Liver (tissue), 9 donors: ENCODE results near the gene NUBPL. TPM values are rescaled to one million over a fixed set of nuclear protein-coding genes. Genes with fewer than 3 reads are reported as not detected.

Source experiments
- DNase-seq: peaks from one replicate; pipeline ENCODE4 v3.0.0-alpha.2; 2017; ENCODE audit warnings: low spot score
- H3K27ac ChIP-seq, 2 donors: one replicate each; pipeline ENCODE4 v1.7.0; 2013; ENCODE audit warnings: inconsistent platforms in 2 of 2, low read length in 2 of 2, control low read depth in 1 of 2, low read depth in 1 of 2, mild to moderate bottlenecking in 1 of 2
- H3K27me3 ChIP-seq, 4 donors: one replicate each; pipeline versions ENCODE4 v1.6.1 to v1.7.0; 2013; ENCODE audit warnings: low read length in 3 of 4, inconsistent platforms in 1 of 4, mild to moderate bottlenecking in 1 of 4, moderate library complexity in 1 of 4; ENCODE audit not compliant: control insufficient read depth in 4 of 4, insufficient read depth in 4 of 4
- H3K36me3 ChIP-seq, 4 donors: one replicate each; pipeline versions ENCODE4 v1.6.1 to v1.7.0; 2013; ENCODE audit warnings: low read length in 3 of 4, mild to moderate bottlenecking in 3 of 4, low read depth in 1 of 4, moderate library complexity in 1 of 4; ENCODE audit not compliant: control insufficient read depth in 4 of 4, insufficient read depth in 3 of 4
- H3K4me1 ChIP-seq, 4 donors: one replicate each; pipeline versions ENCODE4 v1.6.1 to v1.7.0; 2013; ENCODE audit warnings: low read length in 3 of 4, mild to moderate bottlenecking in 3 of 4, moderate library complexity in 1 of 4; ENCODE audit not compliant: control insufficient read depth in 4 of 4, insufficient read depth in 4 of 4
- H3K4me3 ChIP-seq, 3 donors: one replicate each; pipeline versions ENCODE4 v1.6.1 to v1.7.0; 2013; ENCODE audit warnings: low read length in 3 of 3, control low read depth in 1 of 3, low read depth in 1 of 3, mild to moderate bottlenecking in 1 of 3
- H3K9ac ChIP-seq, 2 donors: one replicate each; pipeline ENCODE4 v1.7.0; 2013; ENCODE audit warnings: low read length in 2 of 2, mild to moderate bottlenecking in 2 of 2, moderate library complexity in 2 of 2, control low read depth in 1 of 2, low read depth in 1 of 2
- H3K9me3 ChIP-seq, 4 donors: one replicate each; pipeline versions ENCODE4 v1.6.1 to v1.7.0; 2013; ENCODE audit warnings: low read length in 3 of 4; ENCODE audit not compliant: control insufficient read depth in 4 of 4
- EGR1 ChIP-seq, 2 donors: IDR thresholded peaks; 2 replicates each; pipeline ENCODE4 v1.6.1; 2016 to 2018; ENCODE audit warnings: antibody characterized with exemption in 2 of 2, low read depth in 2 of 2
- FOXA1 ChIP-seq: IDR thresholded peaks from 2 replicates; pipeline ENCODE4 v1.6.1; 2016; ENCODE audit warnings: antibody characterized with exemption
- FOXA2 ChIP-seq: IDR thresholded peaks from 2 replicates; pipeline ENCODE4 v1.6.1; 2016; ENCODE audit warnings: antibody characterized with exemption
- GABPA ChIP-seq, 2 donors: IDR thresholded peaks in 1 of 2; conservative IDR thresholded peaks in 1 of 2; 2 replicates each; pipeline ENCODE4 v1.6.1; 2016; ENCODE audit warnings: antibody characterized with exemption in 2 of 2, mild to moderate bottlenecking in 1 of 2, moderate library complexity in 1 of 2
- HNF4A ChIP-seq, 2 donors: conservative IDR thresholded peaks; 2 replicates each; pipeline ENCODE4 v1.6.1; 2016; ENCODE audit warnings: antibody characterized with exemption in 2 of 2, mild to moderate bottlenecking in 2 of 2
- HNF4G ChIP-seq: IDR thresholded peaks from 2 replicates; pipeline ENCODE4 v1.6.1; 2016; ENCODE audit warnings: antibody characterized with exemption
- JUND ChIP-seq, 2 donors: IDR thresholded peaks; 2 replicates each; pipeline ENCODE4 v1.6.1; 2016; ENCODE audit warnings: antibody characterized with exemption in 2 of 2
- NR2F2 ChIP-seq: IDR thresholded peaks from 2 replicates; pipeline ENCODE4 v1.6.1; 2016; ENCODE audit warnings: antibody characterized with exemption
- RAD21 ChIP-seq, 2 donors: IDR thresholded peaks; 2 replicates each; pipeline ENCODE4 v1.6.1; 2016; ENCODE audit warnings: antibody characterized with exemption in 2 of 2, mild to moderate bottlenecking in 2 of 2
- RXRA ChIP-seq, 2 donors: IDR thresholded peaks; 2 replicates each; pipeline ENCODE4 v1.6.1; 2017 to 2018; ENCODE audit warnings: antibody characterized with exemption in 2 of 2, mild to moderate bottlenecking in 1 of 2
- SP1 ChIP-seq: IDR thresholded peaks from 2 replicates; pipeline ENCODE4 v1.6.1; 2018; ENCODE audit warnings: antibody characterized with exemption, mild to moderate bottlenecking
- TAF1 ChIP-seq: conservative IDR thresholded peaks from 2 replicates; pipeline ENCODE4 v1.6.1; 2016; ENCODE audit warnings: antibody characterized with exemption, mild to moderate bottlenecking
- YY1 ChIP-seq: IDR thresholded peaks from 2 replicates; pipeline ENCODE4 v1.6.1; 2016; ENCODE audit warnings: antibody characterized with exemption, mild to moderate bottlenecking
- WGBS: extraction: QIAGEN DNeasy Blood & Tissue Kit; methylation state at CpG from one replicate; pipeline ENCODE4 v1.1.7; 2013; 5-methylcytosine and 5-hydroxymethylcytosine counted together
- polyA plus RNA-seq, 2 donors: library from polyadenylated mRNA; stranded (reverse) in 1 of 2; unstranded in 1 of 2; fragments of 200-250 nt in 1 of 2; fragments of >200 nt in 1 of 2; fragmentation: Nextera tagmentation in 1 of 2; extraction: Ambion mirVana in 1 of 2; gene quantifications; one replicate each; pipeline versions ENCODE4 v1.2.1 to v1.2.3, GENCODE V29; 2013 to 2015
- total RNA-seq, 2 donors: library from RNA; depleted of rRNA; stranded (reverse); fragments of >200 nt; gene quantifications; one replicate each; pipeline ENCODE4 v1.2.3, GENCODE V29; 2014
- TF ChIP-seq, protein P1 (sequence below): fragments of 150-350 bp; IDR thresholded peaks from 2 replicates; pipeline ENCODE4 v1.5.1; 2017; ENCODE audit warnings: improper control_type of control experiment, low read depth, low read length; ENCODE audit not compliant: missing input control
- TF ChIP-seq, protein P2 (sequence below): IDR thresholded peaks from 2 replicates; pipeline ENCODE4 v1.6.1; 2016; ENCODE audit warnings: antibody characterized with exemption
- TF ChIP-seq, protein P3 (sequence below): IDR thresholded peaks from 2 replicates; pipeline ENCODE4 v1.6.1; 2016; ENCODE audit warnings: antibody characterized with exemption, mild to moderate bottlenecking
- TF ChIP-seq, protein P4 (sequence below): IDR thresholded peaks from 2 replicates; pipeline ENCODE4 v1.6.1; 2016; ENCODE audit warnings: antibody characterized with exemption
- TF ChIP-seq, protein P5 (sequence below): IDR thresholded peaks from 2 replicates; pipeline ENCODE4 v1.6.1; 2016; ENCODE audit warnings: antibody characterized with exemption
- donor health status: healthy.
- donor health status: healthy.
- donor health status: healthy.
- donor health status: healthy.
- donor health status: healthy.

The NUBPL gene
- total and polyA plus RNA-seq, 4 donors: 4.2 to 9.3 (median 6.7) TPM

DNA sequence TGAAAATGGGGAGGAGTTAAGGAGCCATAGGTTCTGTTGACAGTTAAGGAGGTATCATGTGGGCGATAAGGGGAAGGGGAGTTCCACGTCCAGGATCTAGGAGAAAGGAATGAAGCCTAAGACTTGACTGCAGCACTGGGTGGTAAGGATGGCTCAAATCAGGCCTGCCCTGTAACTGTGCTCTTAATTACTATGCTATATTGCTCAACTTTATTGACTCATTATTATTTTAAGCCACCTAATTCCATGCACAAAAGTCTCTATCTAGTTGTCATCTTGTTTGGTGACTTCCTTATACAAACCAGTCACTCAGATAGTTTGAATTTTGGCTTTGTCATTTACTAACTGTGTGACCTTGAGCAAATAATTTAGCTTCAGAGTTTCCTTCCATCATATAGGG, 273.8 kb downstream of the NUBPL start:
- Histone ChIP-seq H3K27ac (no peak overlapping the region), H3K9ac (no peak overlapping the region), H3K36me3 (peaks cover 0 to 2% (median 0%) of the 10 kb centered on the region in 4 donors), H3K9me3 (no peaks in the 10 kb centered on the region), H3K4me1 (no peaks in the 10 kb centered on the region), H3K4me3 (no peak overlapping the region), H3K27me3 (no peaks in the 10 kb centered on the region)
- no peak for DNase-seq
- no peak for TF ChIP-seq GABPA (IDR thresholded peaks at IDR 0.05 in 1 of 2, conservative IDR thresholded peaks at IDR 0.05 in 1 of 2)
- TF ChIP-seq NR2F2: no peak
- TF ChIP-seq, protein P1, sequence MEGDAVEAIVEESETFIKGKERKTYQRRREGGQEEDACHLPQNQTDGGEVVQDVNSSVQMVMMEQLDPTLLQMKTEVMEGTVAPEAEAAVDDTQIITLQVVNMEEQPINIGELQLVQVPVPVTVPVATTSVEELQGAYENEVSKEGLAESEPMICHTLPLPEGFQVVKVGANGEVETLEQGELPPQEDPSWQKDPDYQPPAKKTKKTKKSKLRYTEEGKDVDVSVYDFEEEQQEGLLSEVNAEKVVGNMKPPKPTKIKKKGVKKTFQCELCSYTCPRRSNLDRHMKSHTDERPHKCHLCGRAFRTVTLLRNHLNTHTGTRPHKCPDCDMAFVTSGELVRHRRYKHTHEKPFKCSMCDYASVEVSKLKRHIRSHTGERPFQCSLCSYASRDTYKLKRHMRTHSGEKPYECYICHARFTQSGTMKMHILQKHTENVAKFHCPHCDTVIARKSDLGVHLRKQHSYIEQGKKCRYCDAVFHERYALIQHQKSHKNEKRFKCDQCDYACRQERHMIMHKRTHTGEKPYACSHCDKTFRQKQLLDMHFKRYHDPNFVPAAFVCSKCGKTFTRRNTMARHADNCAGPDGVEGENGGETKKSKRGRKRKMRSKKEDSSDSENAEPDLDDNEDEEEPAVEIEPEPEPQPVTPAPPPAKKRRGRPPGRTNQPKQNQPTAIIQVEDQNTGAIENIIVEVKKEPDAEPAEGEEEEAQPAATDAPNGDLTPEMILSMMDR: no peak
- no peak for TF ChIP-seq JUND (IDR thresholded peaks at IDR 0.05)
- WGBS: 97% methylated on average over 2 of the region's 2 CpGs

DNA sequence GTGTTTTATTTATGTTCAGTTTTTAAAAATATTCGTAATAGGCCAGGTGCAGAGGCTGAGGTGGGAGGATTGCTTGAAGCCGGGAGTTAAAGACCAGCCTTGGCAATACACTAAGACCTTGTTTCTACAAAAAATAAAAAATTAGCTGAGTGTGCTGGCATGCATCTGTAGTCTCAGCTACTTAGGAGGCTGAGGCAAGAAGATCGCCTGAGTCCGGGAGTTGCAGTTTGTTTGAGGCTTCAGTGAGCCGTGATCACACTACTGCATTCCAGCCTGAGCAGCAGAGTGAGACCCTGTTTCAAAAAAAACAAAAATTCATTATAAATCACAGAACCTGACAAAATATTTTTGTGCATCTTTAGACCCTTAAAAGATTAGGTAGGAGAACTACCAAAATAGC, 275.8 kb downstream of the NUBPL start:
- no peaks in the 10 kb centered on the region for H3K27me3 ChIP-seq
- H3K9me3 ChIP-seq: no peaks in the 10 kb centered on the region
- no peak for DNase-seq
- no peak for TF ChIP-seq FOXA2
- TF ChIP-seq RAD21 (IDR thresholded peaks at IDR 0.05): no peak
- TF ChIP-seq NR2F2: no peak
- TF ChIP-seq YY1: no peak
- TF ChIP-seq HNF4A (conservative IDR thresholded peaks at IDR 0.05): no peak
- TF ChIP-seq SP1: no peak
- TF ChIP-seq HNF4G: no peak
- TF ChIP-seq, protein P2, sequence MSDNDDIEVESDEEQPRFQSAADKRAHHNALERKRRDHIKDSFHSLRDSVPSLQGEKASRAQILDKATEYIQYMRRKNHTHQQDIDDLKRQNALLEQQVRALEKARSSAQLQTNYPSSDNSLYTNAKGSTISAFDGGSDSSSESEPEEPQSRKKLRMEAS: no peak
- TF ChIP-seq JUND (IDR thresholded peaks at IDR 0.05): no peak
- no peak for TF ChIP-seq TAF1
- TF ChIP-seq RXRA (IDR thresholded peaks at IDR 0.05): no peak
- TF ChIP-seq, protein P3, sequence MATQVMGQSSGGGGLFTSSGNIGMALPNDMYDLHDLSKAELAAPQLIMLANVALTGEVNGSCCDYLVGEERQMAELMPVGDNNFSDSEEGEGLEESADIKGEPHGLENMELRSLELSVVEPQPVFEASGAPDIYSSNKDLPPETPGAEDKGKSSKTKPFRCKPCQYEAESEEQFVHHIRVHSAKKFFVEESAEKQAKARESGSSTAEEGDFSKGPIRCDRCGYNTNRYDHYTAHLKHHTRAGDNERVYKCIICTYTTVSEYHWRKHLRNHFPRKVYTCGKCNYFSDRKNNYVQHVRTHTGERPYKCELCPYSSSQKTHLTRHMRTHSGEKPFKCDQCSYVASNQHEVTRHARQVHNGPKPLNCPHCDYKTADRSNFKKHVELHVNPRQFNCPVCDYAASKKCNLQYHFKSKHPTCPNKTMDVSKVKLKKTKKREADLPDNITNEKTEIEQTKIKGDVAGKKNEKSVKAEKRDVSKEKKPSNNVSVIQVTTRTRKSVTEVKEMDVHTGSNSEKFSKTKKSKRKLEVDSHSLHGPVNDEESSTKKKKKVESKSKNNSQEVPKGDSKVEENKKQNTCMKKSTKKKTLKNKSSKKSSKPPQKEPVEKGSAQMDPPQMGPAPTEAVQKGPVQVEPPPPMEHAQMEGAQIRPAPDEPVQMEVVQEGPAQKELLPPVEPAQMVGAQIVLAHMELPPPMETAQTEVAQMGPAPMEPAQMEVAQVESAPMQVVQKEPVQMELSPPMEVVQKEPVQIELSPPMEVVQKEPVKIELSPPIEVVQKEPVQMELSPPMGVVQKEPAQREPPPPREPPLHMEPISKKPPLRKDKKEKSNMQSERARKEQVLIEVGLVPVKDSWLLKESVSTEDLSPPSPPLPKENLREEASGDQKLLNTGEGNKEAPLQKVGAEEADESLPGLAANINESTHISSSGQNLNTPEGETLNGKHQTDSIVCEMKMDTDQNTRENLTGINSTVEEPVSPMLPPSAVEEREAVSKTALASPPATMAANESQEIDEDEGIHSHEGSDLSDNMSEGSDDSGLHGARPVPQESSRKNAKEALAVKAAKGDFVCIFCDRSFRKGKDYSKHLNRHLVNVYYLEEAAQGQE: no peak
- no peak for TF ChIP-seq EGR1 (IDR thresholded peaks at IDR 0.05; ENCODE audit: low read depth in 2 of 2)
- TF ChIP-seq GABPA (IDR thresholded peaks at IDR 0.05 in 1 of 2, conservative IDR thresholded peaks at IDR 0.05 in 1 of 2): no peak
- TF ChIP-seq, protein P4, sequence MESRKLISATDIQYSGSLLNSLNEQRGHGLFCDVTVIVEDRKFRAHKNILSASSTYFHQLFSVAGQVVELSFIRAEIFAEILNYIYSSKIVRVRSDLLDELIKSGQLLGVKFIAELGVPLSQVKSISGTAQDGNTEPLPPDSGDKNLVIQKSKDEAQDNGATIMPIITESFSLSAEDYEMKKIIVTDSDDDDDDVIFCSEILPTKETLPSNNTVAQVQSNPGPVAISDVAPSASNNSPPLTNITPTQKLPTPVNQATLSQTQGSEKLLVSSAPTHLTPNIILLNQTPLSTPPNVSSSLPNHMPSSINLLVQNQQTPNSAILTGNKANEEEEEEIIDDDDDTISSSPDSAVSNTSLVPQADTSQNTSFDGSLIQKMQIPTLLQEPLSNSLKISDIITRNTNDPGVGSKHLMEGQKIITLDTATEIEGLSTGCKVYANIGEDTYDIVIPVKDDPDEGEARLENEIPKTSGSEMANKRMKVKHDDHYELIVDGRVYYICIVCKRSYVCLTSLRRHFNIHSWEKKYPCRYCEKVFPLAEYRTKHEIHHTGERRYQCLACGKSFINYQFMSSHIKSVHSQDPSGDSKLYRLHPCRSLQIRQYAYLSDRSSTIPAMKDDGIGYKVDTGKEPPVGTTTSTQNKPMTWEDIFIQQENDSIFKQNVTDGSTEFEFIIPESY: no peak
- TF ChIP-seq, protein P1: no peak
- TF ChIP-seq, protein P5, sequence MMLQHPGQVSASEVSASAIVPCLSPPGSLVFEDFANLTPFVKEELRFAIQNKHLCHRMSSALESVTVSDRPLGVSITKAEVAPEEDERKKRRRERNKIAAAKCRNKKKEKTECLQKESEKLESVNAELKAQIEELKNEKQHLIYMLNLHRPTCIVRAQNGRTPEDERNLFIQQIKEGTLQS: no peak
- TF ChIP-seq FOXA1: no peak
- WGBS: 98% methylated on average over 5 of the region's 5 CpGs
- H3K9ac ChIP-seq: no peak overlapping the region
- no peaks in the 10 kb centered on the region for H3K4me1 ChIP-seq
- no peak overlapping the region for H3K27ac ChIP-seq
- no peak overlapping the region for H3K4me3 ChIP-seq
- no peaks in the 10 kb centered on the region for H3K36me3 ChIP-seq
